NCI-H82 treated with DMSO at 0.1 percent for 48 hours (cell line): ENCODE measurements around the gene IPO8.
A peak's percentile ranks its signal among the peaks of the same experiment; 100 is the strongest.
"Not testable (repeated sequence)": the region's sequence is repeated elsewhere in the genome, so short reads cannot be mapped to it uniquely, and the experiment has no call there.

Source experiments
- DNase-seq: peaks from one replicate; lab custom pipeline; 2025; ENCODE audit not compliant: unreplicated experiment; lab: John Stamatoyannopoulos, UW

IPO8 gene

DNA sequence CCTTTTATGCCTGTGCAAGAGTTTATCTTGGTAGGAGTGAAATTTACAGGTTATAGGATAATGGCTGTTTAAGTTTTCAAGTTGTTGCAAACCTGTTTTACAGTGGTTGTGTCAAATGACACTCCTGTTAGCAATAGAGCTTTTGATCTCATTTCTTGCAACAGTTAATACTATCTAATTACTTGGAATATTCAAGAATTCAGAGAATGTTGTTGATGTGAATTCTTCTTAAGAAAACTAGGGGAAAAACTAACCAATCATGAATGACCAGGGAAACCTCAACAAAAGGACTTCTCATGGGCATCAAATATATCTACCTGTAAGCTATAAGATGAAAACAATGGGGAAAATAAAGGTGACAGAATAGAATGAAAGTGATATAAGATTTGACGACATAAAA is 85.0 kb downstream of the IPO8 start:
- DNase-seq: no peak

GRCh38 chr12:30609819-30610218 is 85.8 kb downstream of the IPO8 start:
- not testable (repeated sequence) for DNase-seq

GRCh38 chr12:30604302-30604701 is 91.4 kb downstream of the IPO8 start:
- not testable (repeated sequence) for DNase-seq

- DNase-seq: no peak
Observed at GRCh38 chr12:30603129-30603528, 92.5 kb downstream of the IPO8 start.

DNA sequence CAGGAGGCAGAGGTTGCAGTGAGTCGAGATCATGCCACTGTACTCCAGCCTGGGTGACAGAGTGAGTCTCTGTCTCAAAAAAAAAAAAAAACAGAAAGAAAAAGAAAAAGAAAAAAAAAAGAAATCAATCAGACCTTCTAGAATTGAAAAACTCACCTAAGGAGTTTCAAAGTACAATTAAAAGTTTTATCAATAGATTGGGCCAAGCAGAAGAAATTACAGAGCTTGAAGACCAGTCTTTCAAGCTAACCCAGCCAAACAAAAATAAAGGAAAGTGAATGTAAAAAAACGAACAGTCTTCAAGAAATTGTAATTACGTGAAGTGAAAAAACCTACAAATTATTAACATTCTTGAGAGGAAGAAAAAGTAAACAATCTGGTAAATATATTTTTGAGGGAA is 93.0 kb downstream of the IPO8 start:
- DNase-seq: no peak

- peak; percentile 48 for DNase-seq
Observed at GRCh38 chr12:30599608-30600007, 96.1 kb downstream of the IPO8 start.

DNA sequence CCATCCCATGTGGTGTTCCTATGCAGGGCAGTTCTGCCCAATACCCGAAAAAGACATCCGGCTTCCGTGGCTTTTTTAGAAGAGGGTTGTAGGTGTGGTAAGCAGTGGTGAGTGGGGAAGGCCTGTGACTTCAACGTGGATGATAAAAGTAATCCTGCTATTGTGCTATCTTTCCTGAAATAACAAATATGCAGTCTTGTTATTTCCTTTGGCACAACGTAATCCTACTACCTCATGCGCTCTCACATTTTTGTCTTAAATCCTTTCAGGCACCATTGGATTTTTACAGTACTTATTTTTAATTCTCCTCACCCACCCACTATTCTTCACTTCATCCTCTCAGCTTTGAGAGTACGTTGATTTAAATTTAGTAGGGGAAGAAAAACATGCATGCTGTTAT is 96.8 kb downstream of the IPO8 start:
- no peak for DNase-seq

GRCh38 chr12:30595742-30596141 is 99.9 kb downstream of the IPO8 start:
- DNase-seq: no peak

DNA sequence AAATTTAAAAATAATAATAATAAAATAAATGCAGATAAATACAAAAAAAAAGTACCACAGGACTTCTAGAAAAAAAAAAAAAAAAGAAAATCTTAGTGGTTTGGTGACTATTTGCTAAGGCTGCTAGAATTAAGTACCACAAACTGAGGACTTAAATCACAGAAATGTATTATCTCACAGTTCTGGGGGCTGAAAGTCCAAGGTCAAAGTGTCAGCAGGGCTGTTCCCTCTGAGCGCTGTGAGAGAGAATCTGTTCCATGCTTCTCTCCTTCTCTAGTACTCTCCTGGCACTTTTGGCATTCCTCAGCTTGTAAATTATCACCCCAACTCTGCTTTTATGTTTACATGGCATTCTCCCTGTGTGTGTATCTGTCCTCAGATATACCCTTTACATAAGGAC is 101.2 kb downstream of the IPO8 start:
- DNase-seq: no peak

GRCh38 chr12:30588572-30588971 is 107.1 kb downstream of the IPO8 start:
- DNase-seq: not testable (repeated sequence)

- DNase-seq: no peak
Observed at GRCh38 chr12:30587782-30588181, 107.9 kb downstream of the IPO8 start.

GRCh38 chr12:30585877-30586276 is 109.8 kb downstream of the IPO8 start:
- no peak for DNase-seq

GRCh38 chr12:30582943-30583342 is 112.7 kb downstream of the IPO8 start:
- no peak for DNase-seq

DNA sequence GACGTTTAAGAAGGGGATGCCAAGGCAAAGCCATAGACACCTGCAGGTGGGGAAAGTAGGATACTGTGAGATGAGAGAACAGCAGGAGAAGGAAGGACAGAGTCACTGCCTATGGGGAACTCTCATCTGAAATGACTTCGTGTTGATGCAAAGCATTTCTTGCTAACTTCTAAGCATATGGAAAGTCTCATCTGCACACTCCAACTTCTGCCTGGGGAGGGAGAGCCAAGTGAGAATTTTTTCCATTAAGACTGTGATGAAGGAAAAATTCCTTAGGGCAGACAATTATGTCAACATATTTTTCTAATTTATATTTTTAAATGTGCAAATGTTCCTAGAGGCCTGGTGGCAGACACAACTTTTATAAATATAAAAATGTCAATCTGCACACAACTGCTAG is 115.3 kb downstream of the IPO8 start:
- no peak for DNase-seq
